T-cell (primary cell): ENCODE results near the gene CPA4. TPM values are rescaled to one million over a fixed set of nuclear protein-coding genes. Genes with fewer than 3 reads are reported as not detected.

Experiments used
- ATAC-seq, 4 experiments: fragments of 200-7000 bp in 3 of 4; fragments of 150-1000 bp in 1 of 4; cut with Tn5 transposase; replicated peaks in 1 of 4; 1 replicate in 3 of 4; 2 replicates in 1 of 4; pipeline ENCODE4 v1.10.0; 2021; ENCODE audit warnings: moderate library complexity in 3 of 4, mild to moderate bottlenecking in 2 of 4, moderate number of reproducible peaks in 1 of 4
- CTCF ChIA-PET, 2 donors: fragments of 300-600 bp; sonication (Branson Sonifier 250); formaldehyde crosslinking; loops; one replicate each; lab custom pipeline; 2022; ENCODE audit warnings: antibody characterized with exemption in 2 of 2; lab: Charles Lee
- POLR2A ChIA-PET, 2 donors: fragments of 300-600 bp; sonication (Branson Sonifier 250); formaldehyde crosslinking; loops; one replicate each; lab custom pipeline; 2022; ENCODE audit warnings: antibody characterized with exemption in 2 of 2; lab: Charles Lee
- DNase-seq, 35 experiments: peaks; one replicate each; pipeline versions ENCODE4 v3.0.0 to v3.0.0-alpha.2; 2013 to 2023
- H3K27ac ChIP-seq: one replicate; pipeline ENCODE4 v1.5.1; 2013; ENCODE audit warnings: low read length
- H3K27me3 ChIP-seq, 2 experiments: replicated peaks in 1 of 2; 1 replicate in 1 of 2; 2 replicates in 1 of 2; pipeline versions ENCODE4 v1.6.1 to v1.7.0; 2013; ENCODE audit warnings: low read length in 1 of 2, mixed read lengths in 1 of 2; ENCODE audit not compliant: control insufficient read depth in 2 of 2, insufficient read depth in 2 of 2; ENCODE audit errors: extremely low read depth in 1 of 2
- H3K36me3 ChIP-seq, 2 donors: 1 replicate in 1 of 2; 2 replicates in 1 of 2; pipeline versions ENCODE4 v1.6.1 to v1.7.0; 2013; ENCODE audit warnings: low read length in 1 of 2; ENCODE audit not compliant: control insufficient read depth in 2 of 2, insufficient read depth in 1 of 2; ENCODE audit errors: extremely low read depth in 1 of 2
- H3K4me1 ChIP-seq, 2 experiments: 1 replicate in 1 of 2; 2 replicates in 1 of 2; pipeline versions ENCODE4 v1.6.1 to v1.7.0; 2013; ENCODE audit warnings: low read length in 2 of 2, mixed read lengths in 1 of 2; ENCODE audit not compliant: insufficient read depth in 2 of 2, control insufficient read depth in 1 of 2; ENCODE audit errors: extremely low read depth in 1 of 2
- H3K4me3 ChIP-seq, 2 donors: 1 replicate in 1 of 2; 2 replicates in 1 of 2; pipeline versions ENCODE4 v1.5.1 to v1.7.0; 2013; ENCODE audit warnings: mild to moderate bottlenecking in 2 of 2, low read length in 1 of 2, moderate library complexity in 1 of 2; ENCODE audit not compliant: control insufficient read depth in 1 of 2; ENCODE audit errors: extremely low read depth in 1 of 2
- H3K9me3 ChIP-seq: 2 replicates; pipeline ENCODE4 v1.7.0; 2013
- H3K27ac Mint-ChIP-seq, 2 donors: one replicate each; pipeline ENCODE4 v1.8.0; 2020 to 2021; ENCODE audit warnings: mild to moderate bottlenecking in 2 of 2, mixed read lengths in 2 of 2
- H3K27me3 Mint-ChIP-seq, 2 donors: one replicate each; pipeline ENCODE4 v1.8.0; 2021 to 2022; ENCODE audit warnings: mixed read lengths in 2 of 2
- H3K36me3 Mint-ChIP-seq: one replicate; pipeline ENCODE4 v1.8.0; 2021; ENCODE audit warnings: mixed read lengths
- H3K4me1 Mint-ChIP-seq, 3 donors: one replicate each; pipeline ENCODE4 v1.8.0; 2020 to 2022; ENCODE audit warnings: mixed read lengths in 3 of 3, mild to moderate bottlenecking in 1 of 3
- H3K4me3 Mint-ChIP-seq, 3 donors: one replicate each; pipeline ENCODE4 v1.8.0; 2020 to 2022; ENCODE audit warnings: mild to moderate bottlenecking in 3 of 3, mixed read lengths in 3 of 3, moderate library complexity in 3 of 3
- H3K9me3 Mint-ChIP-seq, 3 donors: one replicate each; pipeline ENCODE4 v1.8.0; 2020 to 2022; ENCODE audit warnings: mixed read lengths in 3 of 3
- WGBS: methylation state at CpG from one replicate; pipeline ENCODE4 v1.1.5; 2013; ENCODE audit warnings: missing lambda C conversion rate; ENCODE audit not compliant: insufficient coverage; 5-methylcytosine and 5-hydroxymethylcytosine counted together
- total RNA-seq, 35 experiments: library from RNA in 6 of 35; stranded (reverse) in 6 of 35; fragments of 120-200 nt in 1 of 35; gene quantifications; one replicate each; pipeline versions ENCODE4 v1.2.1 to v1.2.4 and lab custom pipeline; 2013 to 2026

CPA4 gene
- total RNA-seq, 5 donors from 2014 or later (not counting 1 experiment from before 2014, with no cell fraction given), result 0.23 TPM; not detected in 4

DNA sequence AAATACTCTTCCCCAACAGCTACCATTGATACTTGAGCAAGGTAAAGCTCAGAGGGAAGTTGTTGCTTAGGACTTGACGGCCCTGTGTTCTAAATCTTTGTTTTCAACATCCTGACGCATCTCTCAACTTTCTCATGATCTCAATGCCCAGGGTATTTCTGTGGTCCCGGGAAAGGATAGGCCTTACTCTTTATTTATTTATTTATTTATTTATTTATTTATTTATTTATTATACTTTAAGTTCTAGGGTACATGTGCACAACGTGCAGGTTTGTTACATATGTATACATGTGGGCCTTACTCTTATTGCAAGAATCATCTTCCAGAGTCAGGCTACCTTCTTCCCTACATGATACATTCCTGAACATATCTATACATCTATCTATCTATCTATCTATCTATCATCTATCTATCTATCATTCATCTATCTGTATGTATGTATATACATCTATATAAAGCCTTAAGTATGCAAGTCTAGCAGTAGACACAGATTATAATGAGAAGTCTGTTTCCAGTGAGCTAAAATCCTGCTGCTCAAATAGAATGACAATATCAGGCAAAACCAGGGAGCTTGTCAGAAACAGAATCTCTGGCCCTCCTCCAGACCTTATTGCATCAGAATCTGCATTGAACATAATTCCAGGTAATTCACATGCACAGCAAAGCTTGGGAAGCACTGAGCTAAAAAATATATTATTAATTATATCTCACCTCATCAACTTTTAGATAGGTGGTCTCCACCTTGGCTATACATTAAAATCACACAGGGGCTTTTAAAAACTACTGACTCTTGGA is 39.5 kb downstream of the CPA4 start:
- no peaks in the 10 kb centered on the region for H3K4me1 ChIP-seq
- no peaks in the 10 kb centered on the region for H3K9me3 ChIP-seq
- WGBS, result no CpG with 5 or more reads among the region's 4 CpGs
- no peak overlapping the region for H3K4me3 ChIP-seq
- Mint-ChIP-seq H3K27me3 (no peaks in the 10 kb centered on the region), H3K4me1 (no peaks in the 10 kb centered on the region), H3K27ac (no peak overlapping the region), H3K36me3 (no peaks in the 10 kb centered on the region), H3K4me3 (no peak overlapping the region), H3K9me3 (no peaks in the 10 kb centered on the region)
- DNase-seq (no peak), ATAC-seq (no peak)
- H3K27me3 ChIP-seq, result no peaks in the 10 kb centered on the region
- H3K27ac ChIP-seq, result no peak overlapping the region
- no peaks in the 10 kb centered on the region for H3K36me3 ChIP-seq
- ChIA-PET POLR2A (no interaction called here), CTCF (no interaction called here)

DNA sequence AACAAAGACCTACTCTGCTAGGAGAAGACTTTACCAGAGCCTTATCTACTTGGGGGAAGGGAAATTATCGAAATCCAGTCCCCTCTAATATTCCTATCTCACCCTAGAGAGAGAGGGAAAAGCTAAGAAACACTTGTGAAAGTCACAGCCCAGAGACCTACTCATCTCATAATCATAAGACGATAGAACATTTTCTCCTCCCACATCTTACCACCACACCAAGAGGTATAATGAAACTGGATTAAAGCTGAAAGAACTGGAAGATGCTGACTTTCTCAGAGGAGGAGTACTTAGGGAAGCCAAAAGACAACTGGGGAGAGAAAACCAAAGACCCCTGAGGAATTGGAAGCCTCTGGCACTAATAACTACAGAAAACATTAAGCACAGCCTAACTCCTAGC is 40.9 kb downstream of the CPA4 start:
- CTCF ChIA-PET, result no interaction called here
- no peaks in the 10 kb centered on the region for H3K9me3 Mint-ChIP-seq
- DNase-seq (no peak), ATAC-seq (no peak)
- no peaks in the 10 kb centered on the region for H3K36me3 Mint-ChIP-seq
- no peaks in the 10 kb centered on the region for H3K4me1 Mint-ChIP-seq
- Histone ChIP-seq H3K36me3 (no peaks in the 10 kb centered on the region), H3K4me1 (no peaks in the 10 kb centered on the region), H3K27ac (no peak overlapping the region), H3K27me3 (no peaks in the 10 kb centered on the region), H3K4me3 (no peak overlapping the region), H3K9me3 (no peaks in the 10 kb centered on the region)
- no peaks in the 10 kb centered on the region for H3K27me3 Mint-ChIP-seq
- no peak overlapping the region for H3K27ac Mint-ChIP-seq
- POLR2A ChIA-PET, result no interaction called here
- H3K4me3 Mint-ChIP-seq, result no peak overlapping the region
- WGBS, result no CpG with 5 or more reads among the region's 2 CpGs

DNA sequence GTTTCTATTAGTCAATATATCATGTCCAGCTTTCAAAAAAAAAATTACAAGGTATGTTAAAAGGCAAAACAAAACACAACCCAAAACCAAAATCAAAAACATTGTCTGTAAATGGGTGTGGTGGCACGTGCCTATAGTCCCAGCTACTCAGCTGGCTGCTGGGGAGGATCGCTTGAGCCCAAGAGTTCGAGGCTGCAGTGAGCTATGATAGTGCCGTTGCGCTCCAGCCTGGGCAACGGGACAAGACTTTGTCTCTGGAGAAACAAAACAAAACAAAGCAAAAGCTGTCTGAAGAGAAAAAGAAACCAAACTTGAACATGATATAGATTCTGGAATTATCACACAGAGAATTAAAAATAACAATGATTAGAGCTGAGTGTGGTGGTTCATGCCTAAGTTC is 41.3 kb downstream of the CPA4 start:
- Histone ChIP-seq H3K9me3 (no peaks in the 10 kb centered on the region), H3K4me3 (no peak overlapping the region), H3K4me1 (no peaks in the 10 kb centered on the region), H3K27me3 (no peaks in the 10 kb centered on the region), H3K36me3 (no peaks in the 10 kb centered on the region), H3K27ac (no peak overlapping the region)
- CTCF ChIA-PET, result no interaction called here
- no peaks in the 10 kb centered on the region for H3K9me3 Mint-ChIP-seq
- no peaks in the 10 kb centered on the region for H3K36me3 Mint-ChIP-seq
- H3K4me1 Mint-ChIP-seq, result no peaks in the 10 kb centered on the region
- H3K27me3 Mint-ChIP-seq, result no peaks in the 10 kb centered on the region
- no peak for ATAC-seq
- no peak overlapping the region for H3K4me3 Mint-ChIP-seq
- 73% methylated on average over 3 of the region's 6 CpGs for WGBS
- no peak overlapping the region for H3K27ac Mint-ChIP-seq
- DNase-seq, result no peak
- POLR2A ChIA-PET, result interaction anchor here in 1 of 2 donors (0.5 kb wide), 1 partner anchor 941 kb away, joined by 6 read pairs; no protein-coding TSS in a partner anchor

DNA sequence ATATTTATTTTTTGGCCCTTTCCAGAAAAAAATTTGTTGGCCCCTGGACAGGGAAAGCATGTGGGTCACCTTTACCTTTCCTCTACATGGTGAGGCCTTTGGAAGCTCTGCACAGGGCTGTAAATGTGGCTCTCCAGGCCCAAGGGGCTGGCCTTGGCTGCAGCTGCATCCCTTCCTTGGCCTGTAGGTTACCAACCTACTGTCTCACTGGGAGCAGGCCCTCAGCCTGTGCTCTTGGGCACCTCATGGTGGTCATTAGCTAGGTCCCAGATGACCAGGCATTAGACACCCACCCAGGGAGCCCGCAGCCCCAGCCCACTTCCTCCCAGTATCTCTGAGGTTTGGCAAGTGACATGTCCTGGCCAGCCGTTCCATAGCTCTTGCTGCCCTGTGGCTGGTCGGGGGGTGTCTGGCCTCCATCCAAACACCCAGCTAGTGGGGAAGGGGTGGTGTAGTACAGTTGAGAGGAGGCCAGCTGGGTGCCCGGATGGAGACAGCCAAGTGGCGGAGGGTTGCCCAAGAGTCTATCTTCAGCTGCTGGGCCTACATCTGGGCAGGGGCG is 44.5 kb downstream of the CPA4 start:
- Mint-ChIP-seq H3K4me1 (no peaks in the 10 kb centered on the region), H3K27me3 (no peaks in the 10 kb centered on the region), H3K36me3 (no peaks in the 10 kb centered on the region), H3K4me3 (no peak overlapping the region), H3K27ac (no peak overlapping the region), H3K9me3 (peaks cover 0 to 5% (median 0%) of the 10 kb centered on the region in 3 donors)
- Histone ChIP-seq H3K27me3 (no peaks in the 10 kb centered on the region), H3K4me1 (no peaks in the 10 kb centered on the region), H3K9me3 (no peaks in the 10 kb centered on the region), H3K27ac (no peak overlapping the region), H3K4me3 (no peak overlapping the region), H3K36me3 (no peaks in the 10 kb centered on the region)
- DNase-seq (no peak), ATAC-seq (no peak)
- CTCF ChIA-PET, result no interaction called here
- POLR2A ChIA-PET, result no interaction called here
- 88% methylated on average over 4 of the region's 6 CpGs for WGBS

DNA sequence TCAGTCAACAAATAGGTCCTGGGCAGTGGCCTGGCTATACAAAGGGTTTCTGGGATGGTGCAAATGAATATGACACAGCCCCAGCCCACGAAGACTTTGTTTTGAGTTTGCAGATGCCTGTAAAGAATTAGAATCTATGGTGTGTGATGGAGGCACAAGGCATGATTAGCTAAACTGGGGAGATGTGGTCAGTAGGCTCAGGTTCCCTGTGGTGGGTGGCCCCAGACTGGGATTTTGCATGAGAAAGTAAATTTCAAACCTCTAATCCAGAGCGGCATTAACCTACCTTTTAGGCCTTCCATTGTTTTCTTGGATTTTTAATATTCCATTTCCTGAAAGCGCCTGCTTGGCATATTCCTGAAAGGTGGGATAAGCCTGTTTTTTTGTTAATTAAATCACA is 45.3 kb downstream of the CPA4 start:
- ChIA-PET CTCF (no interaction called here), POLR2A (no interaction called here)
- no peak overlapping the region for H3K4me3 Mint-ChIP-seq

DNA sequence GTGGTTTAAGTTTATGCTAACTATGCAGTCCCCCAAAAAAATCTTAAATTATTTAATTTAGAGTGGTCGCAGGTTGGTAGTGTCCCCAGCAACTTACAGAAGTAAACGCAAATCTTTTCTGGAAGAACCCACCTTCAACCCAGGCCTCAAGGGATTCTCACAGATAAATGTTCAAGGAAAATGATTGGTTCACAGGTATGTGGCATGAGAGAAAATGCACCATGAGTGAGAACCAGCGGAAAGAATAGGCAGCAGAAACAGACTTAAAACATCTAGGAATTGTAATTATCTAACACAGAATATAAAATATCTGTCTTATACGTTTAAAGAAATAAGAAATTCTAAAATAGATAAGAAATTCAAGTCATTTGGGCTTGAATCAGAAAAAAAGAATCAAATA is 48.9 kb downstream of the CPA4 start:
- Histone ChIP-seq H3K27ac (no peak overlapping the region), H3K4me3 (no peak overlapping the region), H3K9me3 (no peaks in the 10 kb centered on the region), H3K36me3 (no peaks in the 10 kb centered on the region), H3K27me3 (peaks cover 0 to 3% of the 10 kb centered on the region in 2 experiments), H3K4me1 (no peaks in the 10 kb centered on the region)
- H3K36me3 Mint-ChIP-seq, result no peaks in the 10 kb centered on the region
- peaks cover 0 to 2% of the 10 kb centered on the region in 2 donors for H3K27me3 Mint-ChIP-seq
- ChIA-PET POLR2A (no interaction called here), CTCF (no interaction called here)
- no peak for ATAC-seq
- WGBS, result no CpG with 5 or more reads among the region's 4 CpGs
- H3K4me1 Mint-ChIP-seq, result no peaks in the 10 kb centered on the region
- no peak for DNase-seq
- peaks cover 0 to 5% (median 0%) of the 10 kb centered on the region in 3 donors for H3K9me3 Mint-ChIP-seq
- H3K27ac Mint-ChIP-seq, result no peak overlapping the region
- H3K4me3 Mint-ChIP-seq, result no peak overlapping the region

More for the DNA sequence above, 45.3 kb downstream of the CPA4 start:
- H3K9me3 Mint-ChIP-seq, result peaks cover 0 to 5% (median 0%) of the 10 kb centered on the region in 3 donors
- DNase-seq, result no peak
- H3K27ac ChIP-seq, result no peak overlapping the region
- ATAC-seq, result no peak
- H3K27ac Mint-ChIP-seq, result no peak overlapping the region
- no peaks in the 10 kb centered on the region for H3K9me3 ChIP-seq
- no peaks in the 10 kb centered on the region for H3K4me1 Mint-ChIP-seq
- H3K36me3 Mint-ChIP-seq, result no peaks in the 10 kb centered on the region
- H3K27me3 ChIP-seq, result no peaks in the 10 kb centered on the region
- H3K27me3 Mint-ChIP-seq, result no peaks in the 10 kb centered on the region
- no peak overlapping the region for H3K4me3 ChIP-seq
- H3K4me1 ChIP-seq, result no peaks in the 10 kb centered on the region
- no peaks in the 10 kb centered on the region for H3K36me3 ChIP-seq
- 86% methylated on average over 1 of the region's 3 CpGs for WGBS
